ENCODE results near the gene TMEM53.

Gene TMEM53

DNA sequence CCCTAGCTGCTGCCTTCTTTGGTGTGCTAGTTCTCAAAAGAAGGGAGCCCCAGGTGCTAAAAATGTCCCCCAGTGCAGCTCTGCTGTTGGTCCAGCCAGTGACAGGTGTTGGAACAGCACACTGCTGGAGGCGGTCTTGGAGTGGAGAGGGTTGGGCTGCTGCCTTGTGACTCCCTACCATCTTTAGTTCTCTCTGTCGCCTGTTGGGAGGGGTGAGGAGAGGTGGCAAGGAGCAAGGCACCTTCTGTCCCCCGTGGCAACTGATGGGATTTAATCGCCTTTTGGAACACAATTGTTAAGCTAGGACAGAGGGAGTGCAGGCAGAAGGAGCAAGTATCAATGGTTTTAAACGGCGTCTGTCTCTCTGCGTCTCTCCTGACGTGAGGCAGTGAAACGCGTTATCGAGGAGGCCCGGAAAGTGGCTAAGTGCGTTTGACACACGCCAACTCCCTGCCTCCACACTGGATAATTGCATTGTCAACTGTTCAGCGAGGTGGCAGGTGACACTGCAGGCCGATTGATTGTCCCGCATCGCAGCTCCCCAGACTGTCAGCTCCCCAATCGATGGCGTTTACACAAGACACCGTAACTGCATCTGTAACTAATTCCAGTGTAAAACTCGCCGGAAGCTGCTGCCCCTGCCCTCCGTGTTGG, 34.0 kb downstream of the TMEM53 start:
- ChIA-PET POLR2A (no interaction called here), CTCF (interaction anchor here (12.9 kb wide), 1 partner anchor 11 kb away, joined by 114 read pairs; no protein-coding TSS in a partner anchor)

DNA sequence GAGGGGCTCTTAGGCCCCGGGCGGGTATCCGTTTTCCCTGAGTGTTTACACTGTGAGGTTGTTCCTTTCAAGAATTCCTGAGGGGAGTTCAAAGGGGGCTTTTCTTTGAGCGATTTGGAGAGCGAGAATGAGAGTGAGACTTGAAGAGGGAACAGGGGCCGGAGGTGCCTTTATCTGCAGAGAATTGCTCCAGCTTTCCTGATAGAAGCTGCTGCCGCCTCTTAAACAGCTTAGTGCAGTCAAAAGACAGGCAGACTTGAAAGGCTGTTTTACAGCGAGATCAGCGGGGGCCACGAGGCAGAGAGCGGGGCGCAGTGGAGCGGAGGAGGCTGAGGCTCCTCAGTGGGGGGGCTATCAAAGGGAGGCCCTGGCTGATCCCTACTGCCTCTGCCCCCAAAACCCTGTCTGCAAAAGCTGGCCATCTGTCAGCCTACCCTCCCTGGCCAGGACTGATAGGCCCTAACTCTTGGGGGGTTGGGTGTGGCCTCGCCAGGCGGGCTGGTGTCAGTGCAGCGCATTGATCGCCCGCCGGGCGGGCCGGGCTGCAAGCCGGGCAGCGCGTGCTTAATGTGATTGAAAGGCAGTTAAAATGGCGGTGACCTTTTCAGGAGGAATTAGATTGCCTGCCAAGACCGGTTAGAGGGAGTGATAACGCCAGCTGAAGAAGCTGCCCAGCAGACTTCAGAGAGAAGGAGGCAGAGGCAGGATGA, 36.4 kb downstream of the TMEM53 start:
- peaks cover 26 to 98% (median 89%) of the 10 kb centered on the region in 4 experiments for H3K36me3 ChIP-seq (ENCODE audit: control insufficient read depth in 4 of 4, insufficient read depth in 4 of 4, low read length in 3 of 4)
- no peaks in the 10 kb centered on the region for H3K27me3 ChIP-seq (replicated peaks in 2 of 5; ENCODE audit: control insufficient read depth in 4 of 5, insufficient read depth in 5 of 5, low read length in 4 of 5)
- peaks cover 0 to 9% (median under 1%) of the 10 kb centered on the region in 4 experiments for H3K4me1 ChIP-seq (ENCODE audit: control extremely low read depth in 1 of 4, control insufficient read depth in 4 of 4, insufficient read depth in 4 of 4, low read length in 3 of 4)
- H3K9me3 ChIP-seq (ENCODE audit: control extremely low read depth in 1 of 5, control insufficient read depth in 4 of 5, insufficient read depth in 2 of 5, low read depth in 1 of 5, low read length in 4 of 5), result no peaks in the 10 kb centered on the region
- ChIA-PET CTCF (interaction anchor here (3.7 to 12.9 kb wide), 2 partner anchors 10 to 14 kb away, joined by 18 to 114 read pairs; no protein-coding TSS in a partner anchor), POLR2A (no interaction called here)
- WGBS (ENCODE audit: insufficient coverage), result 98% methylated on average over 27 of the region's 27 CpGs
- peak; percentile 9 to 60 (median 24) for DNase-seq
- H3K27ac ChIP-seq (ENCODE audit: insufficient read depth in 1 of 2, low read depth in 1 of 2, low read length in 2 of 2, poor library complexity in 1 of 2, severe bottlenecking in 2 of 2), result peak overlapping the region in 1 of 2 experiments; percentile 19
- no peak overlapping the region for H3K4me3 ChIP-seq (ENCODE audit: control insufficient read depth in 1 of 7, extremely low read depth in 1 of 7, insufficient read depth in 4 of 7, low read depth in 2 of 7, low read length in 6 of 7)

More for the DNA sequence above, 34.0 kb downstream of the TMEM53 start:
- 95% methylated on average over 24 of the region's 24 CpGs for WGBS (ENCODE audit: insufficient coverage)
- H3K36me3 ChIP-seq (ENCODE audit: control insufficient read depth in 4 of 4, insufficient read depth in 4 of 4, low read length in 3 of 4), result peaks cover 37 to 98% (median 90%) of the 10 kb centered on the region in 4 experiments
- H3K27ac ChIP-seq (ENCODE audit: insufficient read depth in 1 of 2, low read depth in 1 of 2, low read length in 2 of 2, poor library complexity in 1 of 2, severe bottlenecking in 2 of 2), result no peak overlapping the region
- H3K9me3 ChIP-seq (ENCODE audit: control extremely low read depth in 1 of 5, control insufficient read depth in 4 of 5, insufficient read depth in 2 of 5, low read depth in 1 of 5, low read length in 4 of 5), result no peaks in the 10 kb centered on the region
- H3K4me1 ChIP-seq (ENCODE audit: control extremely low read depth in 1 of 4, control insufficient read depth in 4 of 4, insufficient read depth in 4 of 4, low read length in 3 of 4), result no peaks in the 10 kb centered on the region
- H3K27me3 ChIP-seq (replicated peaks in 2 of 5; ENCODE audit: control insufficient read depth in 4 of 5, insufficient read depth in 5 of 5, low read length in 4 of 5), result no peaks in the 10 kb centered on the region
- DNase-seq, result no peak
- no peak overlapping the region for H3K4me3 ChIP-seq (ENCODE audit: control insufficient read depth in 1 of 7, extremely low read depth in 1 of 7, insufficient read depth in 4 of 7, low read depth in 2 of 7, low read length in 6 of 7)

DNA sequence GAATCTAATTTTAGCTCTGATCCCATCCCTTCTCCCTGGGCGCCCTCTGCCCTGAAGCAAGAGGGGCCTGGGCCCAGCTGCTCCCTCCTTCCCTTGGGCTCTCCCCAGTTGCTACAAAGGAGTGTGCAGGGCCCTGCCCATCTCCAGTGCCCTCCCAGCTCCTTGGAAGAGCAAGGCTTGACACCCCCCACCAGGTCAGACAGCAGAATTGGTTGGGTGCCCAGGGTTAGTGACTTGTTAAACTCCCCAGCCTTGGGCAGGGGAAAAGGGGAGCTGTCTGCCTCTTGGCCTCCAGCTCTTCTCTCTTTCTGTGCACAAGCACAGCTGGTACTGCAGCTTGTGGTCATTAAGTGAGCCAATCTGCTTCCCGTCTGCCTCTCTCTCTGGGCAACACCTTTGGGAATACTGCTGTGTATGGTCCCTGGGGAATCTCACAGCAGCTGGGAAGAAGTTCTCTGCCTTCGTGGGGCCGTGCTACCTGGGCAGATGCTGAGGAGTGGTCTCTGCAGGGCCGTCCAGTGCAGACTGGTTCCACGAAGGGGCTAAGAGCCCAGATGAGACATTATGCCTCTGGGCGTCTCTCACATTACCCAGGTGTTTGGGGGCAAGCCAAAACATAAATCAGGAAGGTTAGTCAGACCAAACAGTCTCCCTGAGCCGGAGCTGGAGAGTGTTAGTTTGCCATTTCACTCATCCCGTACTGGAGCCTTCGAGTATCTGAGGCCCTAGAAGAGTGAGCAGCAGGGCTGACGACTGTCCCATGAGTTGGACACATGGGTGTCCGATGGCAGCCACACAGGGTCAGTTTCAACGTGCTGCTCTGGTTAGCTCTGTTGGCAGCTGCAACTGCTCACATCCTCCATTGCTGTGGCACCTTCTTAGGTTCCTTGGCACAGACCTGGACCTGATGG, 37.3 kb downstream of the TMEM53 start:
- Histone ChIP-seq H3K27ac (ENCODE audit: insufficient read depth in 1 of 2, low read depth in 1 of 2, low read length in 2 of 2, poor library complexity in 1 of 2, severe bottlenecking in 2 of 2) (peak overlapping the region in 1 of 2 experiments; percentile 19), H3K27me3 (replicated peaks in 2 of 5; ENCODE audit: control insufficient read depth in 4 of 5, insufficient read depth in 5 of 5, low read length in 4 of 5) (no peaks in the 10 kb centered on the region), H3K9me3 (ENCODE audit: control extremely low read depth in 1 of 5, control insufficient read depth in 4 of 5, insufficient read depth in 2 of 5, low read depth in 1 of 5, low read length in 4 of 5) (no peaks in the 10 kb centered on the region), H3K4me3 (ENCODE audit: control insufficient read depth in 1 of 7, extremely low read depth in 1 of 7, insufficient read depth in 4 of 7, low read depth in 2 of 7, low read length in 6 of 7) (no peak overlapping the region), H3K36me3 (ENCODE audit: control insufficient read depth in 4 of 4, insufficient read depth in 4 of 4, low read length in 3 of 4) (peaks cover 23 to 92% (median 86%) of the 10 kb centered on the region in 4 experiments), H3K4me1 (ENCODE audit: control extremely low read depth in 1 of 4, control insufficient read depth in 4 of 4, insufficient read depth in 4 of 4, low read length in 3 of 4) (peaks cover 2 to 14% (median 6%) of the 10 kb centered on the region in 4 experiments)
- DNase-seq, result no peak
- 97% methylated on average over 13 of the region's 13 CpGs for WGBS (ENCODE audit: insufficient coverage)
- POLR2A ChIA-PET, result no interaction called here
- CTCF ChIA-PET, result interaction anchor here (3.7 to 12.9 kb wide), 2 partner anchors 11 to 15 kb away, joined by 18 to 114 read pairs; no protein-coding TSS in a partner anchor

DNA sequence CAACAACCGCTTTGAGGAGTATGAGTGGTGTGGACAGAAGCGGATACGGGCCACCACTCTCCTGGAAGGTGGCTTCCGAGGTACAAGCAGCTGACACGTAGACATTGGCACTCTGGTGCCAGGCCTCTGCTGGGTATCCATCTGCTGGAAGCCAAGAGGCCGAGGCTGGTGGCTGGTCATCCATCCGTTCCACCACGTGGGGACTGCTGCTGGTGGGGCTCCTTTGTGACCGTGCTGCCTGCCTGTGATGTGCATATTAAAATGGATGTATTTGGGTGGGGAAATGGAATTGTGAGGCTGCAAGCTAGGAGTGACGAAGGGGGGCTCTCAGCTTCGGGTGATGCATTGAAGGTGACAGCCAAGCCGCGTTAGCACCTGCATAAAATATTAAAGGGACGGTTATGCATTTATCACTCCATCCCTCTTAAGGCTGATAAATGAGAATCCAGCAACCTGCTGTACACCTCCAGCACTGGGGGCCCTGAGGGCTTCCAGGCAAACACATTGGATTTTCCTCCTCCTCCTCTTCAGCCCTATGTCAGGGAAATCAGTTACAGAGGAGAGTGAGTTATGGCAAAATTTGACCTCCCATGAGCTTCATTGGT, 38.1 kb downstream of the TMEM53 start:
- DNase-seq, result no peak
- Histone ChIP-seq H3K27ac (ENCODE audit: insufficient read depth in 1 of 2, low read depth in 1 of 2, low read length in 2 of 2, poor library complexity in 1 of 2, severe bottlenecking in 2 of 2) (no peak overlapping the region), H3K9me3 (ENCODE audit: control extremely low read depth in 1 of 5, control insufficient read depth in 4 of 5, insufficient read depth in 2 of 5, low read depth in 1 of 5, low read length in 4 of 5) (no peaks in the 10 kb centered on the region), H3K36me3 (ENCODE audit: control insufficient read depth in 4 of 4, insufficient read depth in 4 of 4, low read length in 3 of 4) (peaks cover 20 to 86% (median 79%) of the 10 kb centered on the region in 4 experiments), H3K4me3 (ENCODE audit: control insufficient read depth in 1 of 7, extremely low read depth in 1 of 7, insufficient read depth in 4 of 7, low read depth in 2 of 7, low read length in 6 of 7) (no peak overlapping the region), H3K27me3 (replicated peaks in 2 of 5; ENCODE audit: control insufficient read depth in 4 of 5, insufficient read depth in 5 of 5, low read length in 4 of 5) (no peaks in the 10 kb centered on the region), H3K4me1 (ENCODE audit: control extremely low read depth in 1 of 4, control insufficient read depth in 4 of 4, insufficient read depth in 4 of 4, low read length in 3 of 4) (peaks cover 2 to 18% (median 9%) of the 10 kb centered on the region in 4 experiments)
- ChIA-PET CTCF (interaction anchor here (2.6 to 12.9 kb wide), 3 partner anchors 11 to 418 kb away, joined by 7 to 114 read pairs (median 18); no protein-coding TSS in a partner anchor), POLR2A (no interaction called here)
- WGBS (ENCODE audit: insufficient coverage), result 95% methylated on average over 12 of the region's 14 CpGs

DNA sequence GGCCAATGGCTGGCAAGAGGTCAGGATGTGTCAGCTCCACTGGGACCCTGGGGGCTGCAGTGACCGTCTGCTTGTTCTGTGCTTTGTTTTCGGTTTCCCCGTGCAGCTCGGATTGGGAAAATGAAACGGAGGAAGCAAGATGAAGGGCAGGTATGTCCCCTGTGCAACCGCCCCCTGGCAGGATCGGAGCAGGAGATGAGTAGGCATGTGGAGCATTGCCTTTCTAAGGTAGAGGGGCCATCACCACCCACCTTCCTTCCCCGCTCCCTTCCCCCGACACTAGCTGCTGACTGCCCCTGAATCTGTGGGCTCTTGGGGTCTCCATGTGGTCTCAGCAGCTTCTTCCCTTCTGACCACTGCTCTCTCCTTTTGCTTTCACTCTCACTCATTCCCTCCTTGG, 38.8 kb downstream of the TMEM53 start:
- Histone ChIP-seq H3K9me3 (ENCODE audit: control extremely low read depth in 1 of 5, control insufficient read depth in 4 of 5, insufficient read depth in 2 of 5, low read depth in 1 of 5, low read length in 4 of 5) (no peaks in the 10 kb centered on the region), H3K4me3 (ENCODE audit: control insufficient read depth in 1 of 7, extremely low read depth in 1 of 7, insufficient read depth in 4 of 7, low read depth in 2 of 7, low read length in 6 of 7) (no peak overlapping the region), H3K36me3 (ENCODE audit: control insufficient read depth in 4 of 4, insufficient read depth in 4 of 4, low read length in 3 of 4) (peaks cover 15 to 86% (median 76%) of the 10 kb centered on the region in 4 experiments), H3K27me3 (replicated peaks in 2 of 5; ENCODE audit: control insufficient read depth in 4 of 5, insufficient read depth in 5 of 5, low read length in 4 of 5) (no peaks in the 10 kb centered on the region), H3K4me1 (ENCODE audit: control extremely low read depth in 1 of 4, control insufficient read depth in 4 of 4, insufficient read depth in 4 of 4, low read length in 3 of 4) (peaks cover 2 to 21% (median 10%) of the 10 kb centered on the region in 4 experiments), H3K27ac (ENCODE audit: insufficient read depth in 1 of 2, low read depth in 1 of 2, low read length in 2 of 2, poor library complexity in 1 of 2, severe bottlenecking in 2 of 2) (no peak overlapping the region)
- ChIA-PET CTCF (interaction anchor here (1.1 to 12.9 kb wide), 4 partner anchors 12 to 418 kb away, joined by 3 to 114 read pairs (median 12); no protein-coding TSS in a partner anchor), POLR2A (no interaction called here)
- WGBS (ENCODE audit: insufficient coverage), result 93% methylated on average over 7 of the region's 9 CpGs
- DNase-seq, result no peak

GRCh38 chr1:44634606-44635189, 39.6 kb downstream of the TMEM53 start:
- no peak for DNase-seq
- ChIA-PET POLR2A (interaction anchor here (0.6 kb wide), 1 partner anchor 42 kb away, joined by 4 read pairs; no protein-coding TSS in a partner anchor), CTCF (interaction anchor here (0.8 to 12.9 kb wide), 6 partner anchors 13 to 630 kb away, joined by 3 to 114 read pairs (median 6); no protein-coding TSS in a partner anchor)
- Histone ChIP-seq H3K9me3 (ENCODE audit: control extremely low read depth in 1 of 5, control insufficient read depth in 4 of 5, insufficient read depth in 2 of 5, low read depth in 1 of 5, low read length in 4 of 5) (no peaks in the 10 kb centered on the region), H3K4me1 (ENCODE audit: control extremely low read depth in 1 of 4, control insufficient read depth in 4 of 4, insufficient read depth in 4 of 4, low read length in 3 of 4) (peaks cover 2 to 21% (median 10%) of the 10 kb centered on the region in 4 experiments), H3K36me3 (ENCODE audit: control insufficient read depth in 4 of 4, insufficient read depth in 4 of 4, low read length in 3 of 4) (peaks cover 15 to 87% (median 74%) of the 10 kb centered on the region in 4 experiments), H3K4me3 (ENCODE audit: control insufficient read depth in 1 of 7, extremely low read depth in 1 of 7, insufficient read depth in 4 of 7, low read depth in 2 of 7, low read length in 6 of 7) (no peak overlapping the region), H3K27me3 (replicated peaks in 2 of 5; ENCODE audit: control insufficient read depth in 4 of 5, insufficient read depth in 5 of 5, low read length in 4 of 5) (no peaks in the 10 kb centered on the region), H3K27ac (ENCODE audit: insufficient read depth in 1 of 2, low read depth in 1 of 2, low read length in 2 of 2, poor library complexity in 1 of 2, severe bottlenecking in 2 of 2) (peak overlapping the region in 1 of 2 experiments; percentile 86)
- 100% methylated on average over 3 of the region's 3 CpGs for WGBS (ENCODE audit: insufficient coverage)

All from common myeloid progenitor, CD34-positive (primary cell).